Neural cell (in vitro differentiated cells): Measurements from ENCODE around the gene DPP10.

ENCODE experiments used
- EP300 ChIP-seq: fragments of 450-650 bp; conservative IDR thresholded peaks from 2 replicates; pipeline ENCODE4 v1.6.1; 2014; ENCODE audit warnings: antibody characterized with exemption, mild to moderate bottlenecking, moderate library complexity; ENCODE audit not compliant: poor library complexity, severe bottlenecking
- EZH2 ChIP-seq: fragments of 200-600, 300-800 bp; shearing (Covaris generic), sonication (generic); IDR thresholded peaks from 2 replicates; pipeline ENCODE4 v1.6.1; 2014; ENCODE audit warnings: antibody characterized with exemption, low read length, borderline replicate concordance, mild to moderate bottlenecking; ENCODE audit not compliant: insufficient read depth, poor library complexity, severe bottlenecking
- MXI1 ChIP-seq: fragments of 450-650 bp; conservative IDR thresholded peaks from 2 replicates; pipeline ENCODE4 v1.6.1; 2014; ENCODE audit warnings: antibody characterized with exemption, mild to moderate bottlenecking; ENCODE audit not compliant: poor library complexity, severe bottlenecking
- POLR2AphosphoS5 ChIP-seq: IDR thresholded peaks from 2 replicates; pipeline ENCODE4 v1.6.1; 2012
- RAD21 ChIP-seq: fragments of 450-650 bp; conservative IDR thresholded peaks from 2 replicates; pipeline ENCODE4 v1.6.1; 2014; ENCODE audit warnings: antibody characterized with exemption, mild to moderate bottlenecking, moderate library complexity
- SMC3 ChIP-seq: fragments of 450-650 bp; conservative IDR thresholded peaks from 2 replicates; pipeline ENCODE4 v1.6.1; 2014; ENCODE audit warnings: antibody characterized with exemption, mild to moderate bottlenecking, moderate library complexity; ENCODE audit not compliant: poor library complexity
- TF ChIP-seq, protein P1 (sequence below): fragments of 450-650 bp; IDR thresholded peaks from 2 replicates; pipeline ENCODE4 v1.5.1; 2014; ENCODE audit warnings: antibody characterized with exemption, mild to moderate bottlenecking, moderate library complexity; ENCODE audit not compliant: poor library complexity, severe bottlenecking
- TF ChIP-seq, protein P2 (sequence below): IDR thresholded peaks from 2 replicates; pipeline ENCODE4 v1.6.1; 2012; ENCODE audit warnings: borderline replicate concordance

DNA sequence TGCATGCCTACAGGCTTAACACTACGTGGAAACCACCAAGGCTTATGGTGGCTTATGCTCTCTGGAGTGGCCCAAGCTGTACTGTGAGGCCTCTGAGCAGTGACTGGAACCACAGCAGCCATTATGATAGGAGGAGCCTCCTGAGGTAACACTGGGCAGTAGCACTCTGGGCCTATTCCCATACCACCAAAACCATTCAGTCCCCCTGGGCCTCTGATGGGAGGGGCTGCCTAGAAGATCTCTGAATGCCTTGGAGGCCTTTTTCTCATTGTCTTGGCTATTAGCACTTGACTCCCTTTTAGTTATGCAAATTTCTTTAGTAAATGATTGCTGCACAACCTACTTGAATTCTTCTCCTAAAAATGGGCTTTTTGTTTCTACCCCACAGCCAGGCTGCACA is 985.0 kb downstream of the DPP10 start:
- TF ChIP-seq, protein P1, sequence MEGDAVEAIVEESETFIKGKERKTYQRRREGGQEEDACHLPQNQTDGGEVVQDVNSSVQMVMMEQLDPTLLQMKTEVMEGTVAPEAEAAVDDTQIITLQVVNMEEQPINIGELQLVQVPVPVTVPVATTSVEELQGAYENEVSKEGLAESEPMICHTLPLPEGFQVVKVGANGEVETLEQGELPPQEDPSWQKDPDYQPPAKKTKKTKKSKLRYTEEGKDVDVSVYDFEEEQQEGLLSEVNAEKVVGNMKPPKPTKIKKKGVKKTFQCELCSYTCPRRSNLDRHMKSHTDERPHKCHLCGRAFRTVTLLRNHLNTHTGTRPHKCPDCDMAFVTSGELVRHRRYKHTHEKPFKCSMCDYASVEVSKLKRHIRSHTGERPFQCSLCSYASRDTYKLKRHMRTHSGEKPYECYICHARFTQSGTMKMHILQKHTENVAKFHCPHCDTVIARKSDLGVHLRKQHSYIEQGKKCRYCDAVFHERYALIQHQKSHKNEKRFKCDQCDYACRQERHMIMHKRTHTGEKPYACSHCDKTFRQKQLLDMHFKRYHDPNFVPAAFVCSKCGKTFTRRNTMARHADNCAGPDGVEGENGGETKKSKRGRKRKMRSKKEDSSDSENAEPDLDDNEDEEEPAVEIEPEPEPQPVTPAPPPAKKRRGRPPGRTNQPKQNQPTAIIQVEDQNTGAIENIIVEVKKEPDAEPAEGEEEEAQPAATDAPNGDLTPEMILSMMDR: no peak
- TF ChIP-seq EZH2 (no peak), POLR2AphosphoS5 (no peak), EP300 (no peak), RAD21 (no peak), SMC3 (no peak), MXI1 (no peak)
- TF ChIP-seq, protein P2, sequence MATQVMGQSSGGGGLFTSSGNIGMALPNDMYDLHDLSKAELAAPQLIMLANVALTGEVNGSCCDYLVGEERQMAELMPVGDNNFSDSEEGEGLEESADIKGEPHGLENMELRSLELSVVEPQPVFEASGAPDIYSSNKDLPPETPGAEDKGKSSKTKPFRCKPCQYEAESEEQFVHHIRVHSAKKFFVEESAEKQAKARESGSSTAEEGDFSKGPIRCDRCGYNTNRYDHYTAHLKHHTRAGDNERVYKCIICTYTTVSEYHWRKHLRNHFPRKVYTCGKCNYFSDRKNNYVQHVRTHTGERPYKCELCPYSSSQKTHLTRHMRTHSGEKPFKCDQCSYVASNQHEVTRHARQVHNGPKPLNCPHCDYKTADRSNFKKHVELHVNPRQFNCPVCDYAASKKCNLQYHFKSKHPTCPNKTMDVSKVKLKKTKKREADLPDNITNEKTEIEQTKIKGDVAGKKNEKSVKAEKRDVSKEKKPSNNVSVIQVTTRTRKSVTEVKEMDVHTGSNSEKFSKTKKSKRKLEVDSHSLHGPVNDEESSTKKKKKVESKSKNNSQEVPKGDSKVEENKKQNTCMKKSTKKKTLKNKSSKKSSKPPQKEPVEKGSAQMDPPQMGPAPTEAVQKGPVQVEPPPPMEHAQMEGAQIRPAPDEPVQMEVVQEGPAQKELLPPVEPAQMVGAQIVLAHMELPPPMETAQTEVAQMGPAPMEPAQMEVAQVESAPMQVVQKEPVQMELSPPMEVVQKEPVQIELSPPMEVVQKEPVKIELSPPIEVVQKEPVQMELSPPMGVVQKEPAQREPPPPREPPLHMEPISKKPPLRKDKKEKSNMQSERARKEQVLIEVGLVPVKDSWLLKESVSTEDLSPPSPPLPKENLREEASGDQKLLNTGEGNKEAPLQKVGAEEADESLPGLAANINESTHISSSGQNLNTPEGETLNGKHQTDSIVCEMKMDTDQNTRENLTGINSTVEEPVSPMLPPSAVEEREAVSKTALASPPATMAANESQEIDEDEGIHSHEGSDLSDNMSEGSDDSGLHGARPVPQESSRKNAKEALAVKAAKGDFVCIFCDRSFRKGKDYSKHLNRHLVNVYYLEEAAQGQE: no peak
